IMR-90 (cell line): ENCODE results near the gene PLD1. TPM values are rescaled to one million over a fixed set of nuclear protein-coding genes. Genes with fewer than 3 reads are reported as not detected.

Source experiments
- ATAC-seq: fragments of 200-7000 bp; cut with Tn5 transposase; 2 replicates; pipeline ENCODE4 v1.9.1; 2020; ENCODE audit warnings: low read depth, mild to moderate bottlenecking, moderate library complexity
- BruUV-seq: library from RNA; stranded (reverse); fragments of 400-500 nt; replicated peaks from 2 replicates; lab custom pipeline; 2021; lab: Mats Ljungman, UMichigan
- CTCF ChIA-PET: fragments of 300-600 bp; formaldehyde crosslinking; extraction: SDS; loops from one replicate; lab custom pipeline; 2021; ENCODE audit warnings: antibody characterized with exemption; lab: Yijun Ruan, JAX
- POLR2A ChIA-PET: fragments of 300-600 bp; sonication (Branson Sonifier 250); formaldehyde crosslinking; loops from one replicate; lab custom pipeline; 2022; ENCODE audit warnings: antibody characterized with exemption; ENCODE audit not compliant: unreplicated experiment; lab: Charles Lee
- DNase-seq: peaks from one replicate; pipeline ENCODE4 v3.0.0; 2013
- H2AFZ ChIP-seq: replicated peaks from 2 replicates; pipeline ENCODE3; 2013; ENCODE audit warnings: low read length, mild to moderate bottlenecking; ENCODE audit not compliant: poor library complexity
- H2AK5ac ChIP-seq: 2 replicates; pipeline ENCODE4 v1.6.1; 2013; ENCODE audit warnings: low read depth, low read length, inconsistent platforms
- H2AK9ac ChIP-seq: replicated peaks from 2 replicates; pipeline ENCODE3; 2013; ENCODE audit warnings: mild to moderate bottlenecking, low read depth, low read length, moderate library complexity; ENCODE audit not compliant: poor library complexity
- H2BK120ac ChIP-seq: 2 replicates; pipeline ENCODE4 v1.6.1; 2013; ENCODE audit warnings: low read depth, low read length, inconsistent platforms
- H2BK15ac ChIP-seq: 3 replicates; pipeline ENCODE4 v1.6.1; 2013; ENCODE audit warnings: low read depth, low read length, inconsistent platforms
- H2BK20ac ChIP-seq: 2 replicates; pipeline ENCODE4 v1.6.1; 2013; ENCODE audit warnings: low read depth, mild to moderate bottlenecking, inconsistent platforms, low read length, moderate library complexity
- H2BK5ac ChIP-seq: 2 replicates; pipeline ENCODE4 v1.6.1; 2013; ENCODE audit warnings: mild to moderate bottlenecking, low read depth, low read length, inconsistent platforms; ENCODE audit not compliant: poor library complexity, severe bottlenecking
- H3K14ac ChIP-seq: replicated peaks from 2 replicates; pipeline ENCODE4 v1.6.1; 2013; ENCODE audit warnings: low read depth, low read length, inconsistent platforms
- H3K18ac ChIP-seq: 2 replicates; pipeline ENCODE4 v1.6.1; 2013; ENCODE audit warnings: low read depth, low read length, control low read depth
- H3K23ac ChIP-seq: 2 replicates; pipeline ENCODE4 v1.6.1; 2013; ENCODE audit warnings: low read depth, low read length, inconsistent platforms
- H3K27ac ChIP-seq: 2 replicates; pipeline ENCODE4 v1.5.1; 2013; ENCODE audit warnings: mild to moderate bottlenecking, control low read depth, low read length; ENCODE audit not compliant: insufficient read depth
- H3K27me3 ChIP-seq: 2 replicates; pipeline ENCODE4 v1.6.1; 2013; ENCODE audit warnings: low read length; ENCODE audit not compliant: control insufficient read depth, insufficient read depth
- H3K36me3 ChIP-seq: 2 replicates; pipeline ENCODE4 v1.6.1; 2013; ENCODE audit warnings: low read length, mixed read lengths; ENCODE audit not compliant: control insufficient read depth, insufficient read depth
- H3K4ac ChIP-seq: 2 replicates; pipeline ENCODE4 v1.6.1; 2013; ENCODE audit warnings: low read depth, low read length, inconsistent platforms
- H3K4me1 ChIP-seq: 2 replicates; pipeline ENCODE4 v1.6.1; 2013; ENCODE audit warnings: low read length, mixed read lengths; ENCODE audit not compliant: control insufficient read depth, insufficient read depth
- H3K4me2 ChIP-seq: 2 replicates; pipeline ENCODE4 v1.6.1; 2013; ENCODE audit warnings: low read depth, mild to moderate bottlenecking, control low read depth, low read length, moderate library complexity
- H3K4me3 ChIP-seq: 2 replicates; pipeline ENCODE4 v1.5.1; 2013; ENCODE audit warnings: low read depth, mild to moderate bottlenecking, control low read depth, low read length, moderate library complexity; ENCODE audit not compliant: insufficient read depth
- H3K56ac ChIP-seq: 2 replicates; pipeline ENCODE4 v1.6.1; 2013; ENCODE audit warnings: low read length, inconsistent platforms; ENCODE audit not compliant: insufficient read depth; ENCODE audit errors: extremely low read depth
- H3K79me1 ChIP-seq, 2 experiments: 2 replicates each; pipeline ENCODE4 v1.6.1; 2013; ENCODE audit warnings: low read length in 2 of 2, inconsistent platforms in 1 of 2, low read depth in 1 of 2
- H3K9ac ChIP-seq: 2 replicates; pipeline ENCODE4 v1.6.1; 2013; ENCODE audit warnings: low read depth, low read length, control low read depth
- H3K9me1 ChIP-seq: 2 replicates; pipeline ENCODE4 v1.6.1; 2013; ENCODE audit warnings: low read length, inconsistent platforms; ENCODE audit not compliant: insufficient read depth
- H3K9me3 ChIP-seq: 2 replicates; pipeline ENCODE4 v1.6.1; 2013; ENCODE audit warnings: low read length; ENCODE audit not compliant: control insufficient read depth, insufficient read depth
- H4K20me1 ChIP-seq: 2 replicates; pipeline ENCODE4 v1.6.1; 2013; ENCODE audit warnings: low read length, inconsistent platforms; ENCODE audit not compliant: insufficient read depth
- H4K5ac ChIP-seq: 2 replicates; pipeline ENCODE4 v1.6.1; 2013; ENCODE audit warnings: mild to moderate bottlenecking, low read depth, low read length, control low read depth
- H4K8ac ChIP-seq, 2 experiments: 2 replicates each; pipeline ENCODE4 v1.6.1; 2013; ENCODE audit warnings: low read depth in 2 of 2, low read length in 2 of 2, control low read depth in 1 of 2, inconsistent platforms in 1 of 2
- H4K91ac ChIP-seq: 2 replicates; pipeline ENCODE4 v1.6.1; 2013; ENCODE audit warnings: low read depth, low read length, inconsistent platforms; ENCODE audit not compliant: insufficient read depth
- BHLHE40 ChIP-seq: fragments of 150-350 bp; IDR thresholded peaks from 2 replicates; pipeline ENCODE4 v1.6.1; 2016; ENCODE audit warnings: mild to moderate bottlenecking, low read depth, low read length
- CEBPB ChIP-seq: IDR thresholded peaks from 2 replicates; pipeline ENCODE4 v1.6.1; 2012; ENCODE audit warnings: low read depth, low read length, improper control_type of control experiment
- CHD1 ChIP-seq: IDR thresholded peaks from 2 replicates; pipeline ENCODE4 v1.6.1; 2012; ENCODE audit warnings: low read depth, low read length, improper control_type of control experiment
- ELK1 ChIP-seq: fragments of 150-350 bp; IDR thresholded peaks from 2 replicates; pipeline ENCODE4 v1.6.1; 2016; ENCODE audit warnings: low read depth, mild to moderate bottlenecking, low read length, moderate library complexity, borderline replicate concordance
- FOS ChIP-seq: fragments of 150-350 bp; IDR thresholded peaks from 2 replicates; pipeline ENCODE4 v1.6.1; 2016; ENCODE audit warnings: low read depth, low read length
- MAFK ChIP-seq: IDR thresholded peaks from 2 replicates; pipeline ENCODE4 v1.6.1; 2012; ENCODE audit warnings: low read depth, low read length, improper control_type of control experiment
- MAZ ChIP-seq: IDR thresholded peaks from 2 replicates; pipeline ENCODE4 v1.6.1; 2012; ENCODE audit warnings: low read depth, mild to moderate bottlenecking, low read length, improper control_type of control experiment, moderate library complexity, borderline replicate concordance
- MXI1 ChIP-seq: IDR thresholded peaks from 2 replicates; pipeline ENCODE4 v1.6.1; 2012; ENCODE audit warnings: low read depth, mild to moderate bottlenecking, low read length, moderate library complexity, borderline replicate concordance
- NFE2L2 ChIP-seq: fragments of 150-350 bp; IDR thresholded peaks from 2 replicates; pipeline ENCODE4 v1.6.1; 2016; ENCODE audit warnings: low read depth, mild to moderate bottlenecking, low read length
- POLR2A ChIP-seq: IDR thresholded peaks from 2 replicates; pipeline ENCODE4 v1.6.1; 2012; ENCODE audit warnings: mild to moderate bottlenecking, low read depth, low read length
- RCOR1 ChIP-seq: IDR thresholded peaks from 2 replicates; pipeline ENCODE4 v1.6.1; 2012; ENCODE audit warnings: mild to moderate bottlenecking, low read length, improper control_type of control experiment; ENCODE audit not compliant: insufficient replicate concordance
- RFX5 ChIP-seq: IDR thresholded peaks from 2 replicates; pipeline ENCODE4 v1.8.0; 2012; ENCODE audit warnings: low read depth, mild to moderate bottlenecking, low read length, moderate library complexity
- SMC3 ChIP-seq: fragments of 150-350 bp; IDR thresholded peaks from 2 replicates; pipeline ENCODE4 v1.6.1; 2016; ENCODE audit warnings: low read depth, mild to moderate bottlenecking, antibody characterized with exemption, low read length, moderate library complexity
- USF2 ChIP-seq: fragments of 150-350 bp; IDR thresholded peaks from 2 replicates; pipeline ENCODE4 v1.6.1; 2017; ENCODE audit warnings: mild to moderate bottlenecking, antibody characterized with exemption, low read length, low read depth
- WGBS, 2 experiments: methylation state at CpG; one replicate each; pipeline versions ENCODE4 v1.1.5 to v1.1.7; 2013; ENCODE audit warnings: missing lambda C conversion rate in 2 of 2; ENCODE audit not compliant: insufficient read length in 1 of 2; ENCODE audit errors: extremely low coverage in 2 of 2; 5-methylcytosine and 5-hydroxymethylcytosine counted together
- dilution Hi-C: fragments of 300-500 bp; cut with HindIII; formaldehyde crosslinking; loops from one replicate; pipeline ENCODE4 v1.14.3; 2018; ENCODE audit warnings: low sequenced_read_pairs; ENCODE audit not compliant: unreplicated experiment
- in situ Hi-C: fragments of 300-500 bp; cut with MboI; formaldehyde crosslinking; loops from 3 replicates; pipeline ENCODE4 v1.14.3; 2019; ENCODE audit warnings: low sequenced_read_pairs, inconsistent platforms, mixed read lengths
- intact Hi-C: fragments of 100-400 bp; cut with micrococcal nuclease; formaldehyde crosslinking; loops from 2 replicates; pipeline ENCODE4 v1.10.0; 2022
- polyA plus RNA-seq, 3 experiments: library from polyadenylated mRNA; depleted of rRNA; stranded (reverse); fragments of >200 nt; gene quantifications; 2 replicates each; pipeline ENCODE4 v1.2.3, GENCODE V29; 2012; ENCODE audit warnings: low replicate concordance in 1 of 3
- total RNA-seq: library from RNA; depleted of rRNA; stranded (reverse); fragments of >200 nt; gene quantifications from 2 replicates; pipeline ENCODE4 v1.2.3, GENCODE V29; 2012
- TF ChIP-seq, protein P1 (sequence below): conservative IDR thresholded peaks from 2 replicates; pipeline ENCODE4 v1.5.1; 2012; ENCODE audit warnings: mild to moderate bottlenecking, low read depth, low read length, improper control_type of control experiment

The PLD1 gene
- total and polyA plus RNA-seq, 2 of the 4 experiments (the other 2 are of a cell fraction), result 3.3 to 9.7 TPM

DNA sequence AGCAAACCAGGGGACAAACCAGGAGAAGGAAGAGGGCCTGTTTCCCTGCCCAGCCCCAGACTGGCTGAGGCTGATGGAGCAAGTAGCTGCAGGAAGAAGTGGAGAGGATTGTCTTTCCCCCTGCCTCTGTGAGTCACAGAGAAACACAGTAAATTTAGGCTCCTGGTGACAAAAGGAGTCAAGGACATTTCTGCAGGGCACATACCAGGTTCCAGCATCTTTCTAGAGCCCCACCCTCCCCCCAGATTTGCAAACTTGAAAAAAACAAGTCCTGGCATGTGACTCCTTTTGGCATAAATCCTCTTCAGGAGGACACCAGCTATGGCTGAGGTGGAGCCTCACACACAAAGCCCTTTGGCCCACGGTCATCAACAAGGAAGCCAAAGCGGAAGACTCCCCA lies 17.8 kb downstream of the PLD1 start:
- 0 out of 2 replicates have a peak overlapping the region, but pooled peaks have one; percentile 13 for H3K27ac ChIP-seq
- H2BK15ac ChIP-seq, result peak overlapping the region; percentile 90; the same call in 1 of the 3 replicates
- DNase-seq (no peak), ATAC-seq (peak; percentile 35; the same call in 1 of the 2 replicates)
- H4K91ac ChIP-seq, result peak overlapping the region; percentile 65; the same call in 1 of the 2 replicates
- H3K27me3 ChIP-seq, result no peaks in the 10 kb centered on the region
- H3K4me2 ChIP-seq, result no peak overlapping the region
- H3K18ac ChIP-seq, result peak overlapping the region; percentile 43
- peak overlapping the region; percentile 22; the same call in 1 of the 2 replicates for H3K14ac ChIP-seq
- H3K23ac ChIP-seq, result peak overlapping the region; percentile 59; the same call in 1 of the 2 replicates
- H3K79me1 ChIP-seq, result peaks cover 19 to 36% of the 10 kb centered on the region in 2 experiments
- peak overlapping the region; percentile 38 for H4K5ac ChIP-seq
- H3K9ac ChIP-seq, result no peak overlapping the region
- ChIA-PET CTCF (interaction anchor here (0.6 kb wide), 1 partner anchor 173 kb away, joined by 3 read pairs; no protein-coding TSS in a partner anchor), POLR2A (no interaction called here)
- no peak overlapping the region for H3K56ac ChIP-seq
- H4K20me1 ChIP-seq, result no peaks in the 10 kb centered on the region
- no TSS peak for BruUV-seq
- no peaks in the 10 kb centered on the region for H3K36me3 ChIP-seq
- H2BK20ac ChIP-seq, result peak overlapping the region; percentile 69; the same call in 1 of the 2 replicates
- H3K4me3 ChIP-seq, result no peak overlapping the region
- 100% methylated on average over 1 of the region's 2 CpGs; no CpG with 5 or more reads in 1 of the 2 experiments for WGBS, 2 experiments
- dilution Hi-C loops (no loop called here), intact Hi-C loops (no loop called here), in situ Hi-C loops (no loop called here)
- H3K4me1 ChIP-seq, result peaks cover 22% of the 10 kb centered on the region
- H4K8ac ChIP-seq, result peak overlapping the region; percentile 5 to 74; a peak in 3 of 4 replicates
- H2AFZ ChIP-seq, result peak overlapping the region; percentile 40
- H2AK5ac ChIP-seq, result peak overlapping the region; percentile 89
- H2BK120ac ChIP-seq, result peak overlapping the region; percentile 74
- TF ChIP-seq CHD1, result no peak
- TF ChIP-seq MAZ, result no peak
- no peak for TF ChIP-seq FOS
- TF ChIP-seq RFX5, result no peak
- no peak for TF ChIP-seq USF2
- no peak for TF ChIP-seq RCOR1
- no peak for TF ChIP-seq MAFK
- no peak for TF ChIP-seq ELK1
- TF ChIP-seq SMC3, result no peak
- no peak for TF ChIP-seq BHLHE40
- TF ChIP-seq NFE2L2, result no peak
- TF ChIP-seq CEBPB, result no peak
- TF ChIP-seq POLR2A, result no peak
- TF ChIP-seq, protein P1, sequence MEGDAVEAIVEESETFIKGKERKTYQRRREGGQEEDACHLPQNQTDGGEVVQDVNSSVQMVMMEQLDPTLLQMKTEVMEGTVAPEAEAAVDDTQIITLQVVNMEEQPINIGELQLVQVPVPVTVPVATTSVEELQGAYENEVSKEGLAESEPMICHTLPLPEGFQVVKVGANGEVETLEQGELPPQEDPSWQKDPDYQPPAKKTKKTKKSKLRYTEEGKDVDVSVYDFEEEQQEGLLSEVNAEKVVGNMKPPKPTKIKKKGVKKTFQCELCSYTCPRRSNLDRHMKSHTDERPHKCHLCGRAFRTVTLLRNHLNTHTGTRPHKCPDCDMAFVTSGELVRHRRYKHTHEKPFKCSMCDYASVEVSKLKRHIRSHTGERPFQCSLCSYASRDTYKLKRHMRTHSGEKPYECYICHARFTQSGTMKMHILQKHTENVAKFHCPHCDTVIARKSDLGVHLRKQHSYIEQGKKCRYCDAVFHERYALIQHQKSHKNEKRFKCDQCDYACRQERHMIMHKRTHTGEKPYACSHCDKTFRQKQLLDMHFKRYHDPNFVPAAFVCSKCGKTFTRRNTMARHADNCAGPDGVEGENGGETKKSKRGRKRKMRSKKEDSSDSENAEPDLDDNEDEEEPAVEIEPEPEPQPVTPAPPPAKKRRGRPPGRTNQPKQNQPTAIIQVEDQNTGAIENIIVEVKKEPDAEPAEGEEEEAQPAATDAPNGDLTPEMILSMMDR, result no peak
- no peak for TF ChIP-seq MXI1
- H2BK5ac ChIP-seq, result no peak overlapping the region
- peaks cover 24% of the 10 kb centered on the region; the same call in 1 of the 2 replicates for H3K9me1 ChIP-seq
- peak overlapping the region; percentile 76 for H3K4ac ChIP-seq
- H2AK9ac ChIP-seq, result peak overlapping the region; percentile 71
- H3K9me3 ChIP-seq, result no peaks in the 10 kb centered on the region
